GM19025 (cell line): ENCODE results near the gene NEDD8.
"Not testable (repeated sequence)": the region's sequence is repeated elsewhere in the genome, so short reads cannot be mapped to it uniquely, and the experiment has no call there.

Experiments used
- ATAC-seq: cut with Tn5 transposase; IDR thresholded peaks from one replicate; pipeline ENCODE4 v1.9.1; 2021; ENCODE audit warnings: mild to moderate bottlenecking, low read depth, moderate library complexity; ENCODE audit not compliant: unreplicated experiment

Gene NEDD8

GRCh38 chr14:24231263-24232120 is 675 bp downstream of the NEDD8 start:
- no peak for ATAC-seq

- no peak for ATAC-seq
These were observed 3.3 kb downstream of the NEDD8 start for GRCh38 chr14:24228902-24229301.

- ATAC-seq, result no peak
These were observed 5.7 kb downstream of the NEDD8 start for GRCh38 chr14:24226473-24226872.

GRCh38 chr14:24224618-24225071 is 7.5 kb downstream of the NEDD8 start:
- ATAC-seq, result no peak

DNA sequence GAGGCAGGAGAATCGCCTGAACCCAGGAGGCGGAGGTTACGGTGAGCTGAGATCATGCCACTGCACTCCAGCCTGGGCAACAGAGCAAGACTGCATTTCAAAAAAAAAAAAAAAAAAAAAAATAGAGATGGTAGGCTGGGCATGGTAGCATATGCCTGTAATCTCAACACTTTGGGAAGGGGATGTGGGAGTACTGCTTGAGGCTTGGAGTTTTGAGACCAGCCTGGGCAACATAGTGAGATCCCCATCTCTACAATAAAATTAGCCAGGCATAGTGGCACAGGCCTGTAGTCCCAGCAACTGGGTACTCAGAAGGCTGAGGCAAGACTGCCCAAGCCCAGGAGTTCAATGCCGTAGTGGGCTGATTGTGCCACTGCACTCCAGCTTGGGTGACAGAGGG is 9.2 kb downstream of the NEDD8 start:
- ATAC-seq, result not testable (repeated sequence)

- ATAC-seq, result no peak
These were observed 12.6 kb downstream of the NEDD8 start for GRCh38 chr14:24219521-24219920.

DNA sequence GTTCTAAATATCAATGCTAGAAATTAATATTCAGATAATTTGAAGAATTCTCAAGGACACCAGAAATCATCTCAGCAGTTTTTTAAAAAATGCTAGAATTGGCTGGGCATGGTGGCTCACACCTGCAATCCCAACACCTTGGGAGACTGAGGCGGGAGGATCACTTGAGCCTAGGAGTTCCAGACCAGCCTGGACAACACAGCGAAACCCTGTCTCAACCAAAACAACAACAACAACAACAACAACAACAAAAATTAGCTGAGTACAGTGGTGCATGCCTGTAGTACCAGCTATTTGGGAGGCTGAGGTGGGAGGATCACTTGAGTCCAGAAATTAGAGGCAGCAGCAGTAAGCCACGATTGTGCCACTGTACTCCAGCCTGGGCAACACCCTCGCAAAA is 13.1 kb downstream of the NEDD8 start:
- ATAC-seq, result no peak

DNA sequence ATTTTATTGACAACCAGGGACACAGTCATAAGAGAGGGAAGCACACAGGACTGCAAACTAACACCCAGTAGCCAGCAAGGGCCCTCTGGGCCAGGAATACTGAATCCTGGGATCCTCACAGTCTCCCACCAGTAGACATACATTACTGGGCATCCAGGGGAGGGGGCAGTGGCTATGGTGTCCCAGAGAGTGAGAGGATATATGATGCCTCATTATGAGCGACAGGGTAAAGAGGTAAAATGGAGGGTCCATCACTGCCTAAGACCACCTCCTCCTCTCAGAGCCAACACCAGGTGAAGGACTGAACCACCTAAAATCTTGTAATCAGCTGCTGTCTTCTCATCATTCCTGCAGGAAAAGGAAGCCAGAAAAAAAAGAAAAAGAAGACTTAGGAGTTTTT is 15.3 kb downstream of the NEDD8 start:
- ATAC-seq, result not testable (repeated sequence)

DNA sequence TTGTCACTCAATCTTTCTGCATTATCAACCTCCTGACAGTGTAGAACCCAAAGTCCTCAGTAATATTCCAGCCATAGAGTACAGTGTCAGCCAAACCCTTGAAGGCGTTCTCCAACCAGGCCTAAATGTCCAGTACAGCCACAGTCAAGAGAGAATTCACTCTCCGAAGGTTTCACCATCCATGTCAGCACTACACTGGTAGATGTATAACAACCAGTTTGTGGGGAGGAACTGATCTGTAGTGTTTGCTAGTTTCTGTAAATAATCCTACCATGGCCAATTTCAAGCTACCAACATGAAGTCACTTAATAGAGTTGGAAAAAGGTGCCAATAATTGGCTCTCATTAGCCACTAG is 15.8 kb downstream of the NEDD8 start:
- no peak for ATAC-seq

DNA sequence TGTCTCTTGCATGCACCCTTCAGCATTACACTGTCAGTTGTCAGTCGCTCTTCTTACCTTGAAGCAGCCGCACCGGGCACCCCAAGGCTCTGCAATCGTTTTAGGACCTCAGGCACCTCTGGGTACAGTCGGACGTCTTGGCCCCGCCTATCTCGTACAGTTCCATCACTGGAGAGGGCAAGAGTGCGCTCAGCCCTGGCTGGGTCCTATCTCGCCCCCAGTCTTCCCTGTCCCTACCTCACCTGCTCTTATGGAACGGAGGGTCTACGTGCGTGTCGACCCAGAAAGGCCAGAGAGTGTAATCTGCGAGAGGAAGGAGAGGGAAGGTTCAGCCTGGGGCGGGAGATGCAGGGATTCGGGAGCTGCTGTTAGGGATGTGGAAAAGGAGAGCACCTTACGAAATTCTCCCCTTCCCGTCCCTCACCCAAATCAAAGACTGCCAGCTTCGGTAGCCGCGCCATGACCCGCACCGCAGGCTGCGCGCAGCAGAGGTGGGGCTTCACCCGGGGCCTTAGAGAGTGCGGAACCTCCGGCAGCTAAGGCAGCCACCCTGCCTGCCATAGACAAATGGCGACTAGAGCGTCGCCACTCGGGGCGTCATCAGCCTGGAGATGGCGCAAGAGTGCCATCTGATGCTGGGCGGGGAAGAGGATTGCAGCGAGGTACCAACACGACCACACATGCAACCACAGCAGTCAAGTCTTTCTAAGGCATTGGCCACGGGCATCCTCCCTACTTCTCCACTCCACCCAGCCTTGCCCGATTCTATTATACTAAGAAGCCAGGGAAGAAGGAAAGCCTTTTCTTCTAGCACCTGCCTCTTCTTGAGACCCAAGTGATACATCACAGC is 16.4 kb downstream of the NEDD8 start, which contains the start of gene MDP1:
TSS of gene MDP1 (minus strand) at position 572 of the 850 bp plus-strand sequence. CDS start at position 461, 111 bp downstream.
- peak; percentile 59 for ATAC-seq

GRCh38 chr14:24213866-24214662 is 18.1 kb downstream of the NEDD8 start:
- ATAC-seq, result no peak

DNA sequence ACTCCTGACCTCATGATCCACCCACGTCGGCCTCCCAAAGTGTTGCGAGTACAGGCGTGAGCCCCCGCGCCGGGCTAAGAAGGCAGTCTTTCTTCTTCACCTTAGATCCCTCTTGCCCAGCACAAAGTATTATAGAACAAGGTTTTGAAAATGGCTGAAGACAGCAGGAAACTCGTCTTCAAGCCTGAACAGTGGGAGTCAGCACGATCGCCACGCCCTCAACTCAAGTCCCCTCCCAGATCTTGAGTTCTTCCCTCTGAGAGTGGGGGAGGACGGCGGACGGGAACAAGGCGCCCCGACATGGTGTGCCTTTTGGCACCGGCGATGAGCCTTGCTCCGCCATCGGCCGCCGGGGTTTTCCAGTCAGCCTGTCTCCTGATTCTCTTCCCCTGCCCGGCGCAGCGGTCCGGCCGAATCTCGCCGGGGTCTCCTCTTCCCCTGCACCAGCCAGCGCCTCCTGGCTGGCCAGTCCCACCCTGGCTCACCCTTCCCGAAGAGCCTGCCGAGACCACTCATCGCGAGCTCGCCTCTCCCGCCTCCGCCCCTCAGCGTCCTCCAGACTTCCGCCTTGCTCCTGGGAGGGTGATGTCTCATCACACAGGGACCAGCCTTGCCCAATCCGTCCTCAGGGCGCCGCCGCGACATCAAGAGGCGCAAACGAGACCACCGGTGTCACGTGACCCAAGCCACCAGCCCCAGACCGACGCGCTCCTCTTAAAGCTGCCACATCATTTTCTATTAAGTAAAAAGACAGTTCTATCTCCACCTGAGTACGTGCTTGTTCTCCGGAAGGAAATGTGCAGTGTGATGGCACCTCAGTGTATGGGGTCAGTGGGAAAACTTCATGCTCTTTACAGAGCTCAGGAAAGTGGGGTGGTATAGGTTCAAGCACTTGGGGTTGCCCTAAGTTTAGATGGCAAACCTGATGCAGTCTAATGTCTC is 19.0 kb downstream of the NEDD8 start, which contains the start of gene CHMP4A:
TSS of gene CHMP4A (minus strand) at position 565 of the 942 bp plus-strand sequence. CDS start at position 516, 49 bp downstream.
- peak; percentile 73 for ATAC-seq

GRCh38 chr14:24211311-24211710 is 20.9 kb downstream of the NEDD8 start:
- no peak for ATAC-seq

GRCh38 chr14:24207625-24208024 is 24.5 kb downstream of the NEDD8 start:
- no peak for ATAC-seq

- ATAC-seq, result no peak
These were observed 25.0 kb downstream of the NEDD8 start for GRCh38 chr14:24207104-24207551.

GRCh38 chr14:24206260-24207103 is 25.7 kb downstream of the NEDD8 start:
- ATAC-seq, result no peak

GRCh38 chr14:24204163-24205146 is 27.7 kb downstream of the NEDD8 start:
- no peak for ATAC-seq
